HG03460 (cell line): ENCODE results near the gene ABT1.

ENCODE experiments used
- ATAC-seq: cut with Tn5 transposase; IDR thresholded peaks from one replicate; pipeline ENCODE4 v1.9.1; 2021; ENCODE audit not compliant: unreplicated experiment

ABT1 gene

GRCh38 chr6:26600759-26601158 is 4.0 kb downstream of the ABT1 start:
- ATAC-seq: no peak

GRCh38 chr6:26602262-26602661 is 5.5 kb downstream of the ABT1 start:
- ATAC-seq: no peak

GRCh38 chr6:26604026-26604425 is 7.3 kb downstream of the ABT1 start:
- ATAC-seq: no peak

GRCh38 chr6:26604797-26605196 is 8.0 kb downstream of the ABT1 start:
- no peak for ATAC-seq

- ATAC-seq: peak; percentile 77
These were observed 10.9 kb downstream of the ABT1 start for GRCh38 chr6:26607434-26608230.

- ATAC-seq: no peak
These were observed 12.7 kb downstream of the ABT1 start for GRCh38 chr6:26609463-26609862.

GRCh38 chr6:26611599-26611998 is 14.8 kb downstream of the ABT1 start:
- ATAC-seq: no peak

GRCh38 chr6:26613201-26613600 is 16.4 kb downstream of the ABT1 start:
- no peak for ATAC-seq

GRCh38 chr6:26613689-26614683 is 17.2 kb downstream of the ABT1 start:
- no peak for ATAC-seq

- ATAC-seq: no peak
These were observed 26.6 kb downstream of the ABT1 start for GRCh38 chr6:26623339-26623859.

- no peak for ATAC-seq
These were observed 27.8 kb downstream of the ABT1 start for GRCh38 chr6:26624557-26624956.

- no peak for ATAC-seq
These were observed 31.1 kb downstream of the ABT1 start for GRCh38 chr6:26627843-26628242.

- ATAC-seq: no peak
These were observed 32.6 kb downstream of the ABT1 start for GRCh38 chr6:26629359-26629758.

- no peak for ATAC-seq
These were observed 44.1 kb downstream of the ABT1 start for GRCh38 chr6:26640806-26641205.

- ATAC-seq: no peak
These were observed 49.3 kb downstream of the ABT1 start for GRCh38 chr6:26646074-26646473.
